Measurements from ENCODE around the gene ERAP2.

Gene ERAP2

DNA sequence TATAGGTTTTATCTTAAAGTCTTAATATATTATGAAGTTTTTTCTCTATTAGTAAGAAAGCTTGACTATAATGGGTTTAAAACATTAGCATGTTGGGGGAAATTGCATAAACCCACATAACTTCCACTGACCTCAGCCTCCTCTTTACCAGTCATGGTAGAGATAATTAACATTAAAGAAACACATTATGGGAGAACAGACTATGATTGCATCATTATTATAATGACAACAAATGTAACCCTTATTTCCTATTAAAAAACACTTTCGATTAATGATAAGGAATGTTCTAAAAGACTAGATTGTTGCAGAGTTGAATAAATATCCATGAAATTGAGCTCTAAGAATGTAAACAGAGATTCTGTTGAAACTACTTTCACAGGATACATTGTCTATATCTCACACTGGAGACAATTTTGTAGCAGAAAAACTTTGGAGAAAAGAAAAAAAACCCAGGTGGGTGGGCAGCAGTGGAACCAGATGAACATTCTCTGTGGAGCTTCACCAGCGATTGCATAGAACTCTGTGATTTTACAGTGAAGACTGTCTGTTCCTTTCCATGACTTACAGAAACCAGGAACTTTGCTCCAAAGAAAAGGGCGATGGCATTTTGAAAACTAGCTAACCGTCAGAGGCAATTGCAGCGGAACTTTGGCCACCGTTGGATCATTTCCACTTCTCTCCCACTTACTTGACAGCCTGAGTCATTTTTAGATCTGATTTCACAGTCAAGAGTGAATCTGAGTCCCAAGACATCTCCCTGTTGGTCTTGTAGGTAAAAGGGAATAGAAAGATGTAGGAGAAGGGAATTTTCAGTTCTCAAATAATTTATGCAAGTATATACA is 21.0 kb upstream of the ERAP2 start:
- no peak for DNase-seq (ENCODE audit: extremely low read depth, low read depth)
- TF ChIP-seq, protein P1, sequence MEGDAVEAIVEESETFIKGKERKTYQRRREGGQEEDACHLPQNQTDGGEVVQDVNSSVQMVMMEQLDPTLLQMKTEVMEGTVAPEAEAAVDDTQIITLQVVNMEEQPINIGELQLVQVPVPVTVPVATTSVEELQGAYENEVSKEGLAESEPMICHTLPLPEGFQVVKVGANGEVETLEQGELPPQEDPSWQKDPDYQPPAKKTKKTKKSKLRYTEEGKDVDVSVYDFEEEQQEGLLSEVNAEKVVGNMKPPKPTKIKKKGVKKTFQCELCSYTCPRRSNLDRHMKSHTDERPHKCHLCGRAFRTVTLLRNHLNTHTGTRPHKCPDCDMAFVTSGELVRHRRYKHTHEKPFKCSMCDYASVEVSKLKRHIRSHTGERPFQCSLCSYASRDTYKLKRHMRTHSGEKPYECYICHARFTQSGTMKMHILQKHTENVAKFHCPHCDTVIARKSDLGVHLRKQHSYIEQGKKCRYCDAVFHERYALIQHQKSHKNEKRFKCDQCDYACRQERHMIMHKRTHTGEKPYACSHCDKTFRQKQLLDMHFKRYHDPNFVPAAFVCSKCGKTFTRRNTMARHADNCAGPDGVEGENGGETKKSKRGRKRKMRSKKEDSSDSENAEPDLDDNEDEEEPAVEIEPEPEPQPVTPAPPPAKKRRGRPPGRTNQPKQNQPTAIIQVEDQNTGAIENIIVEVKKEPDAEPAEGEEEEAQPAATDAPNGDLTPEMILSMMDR (IDR thresholded peaks at IDR 0.05; ENCODE audit: low read depth, low read length): no peak

DNA sequence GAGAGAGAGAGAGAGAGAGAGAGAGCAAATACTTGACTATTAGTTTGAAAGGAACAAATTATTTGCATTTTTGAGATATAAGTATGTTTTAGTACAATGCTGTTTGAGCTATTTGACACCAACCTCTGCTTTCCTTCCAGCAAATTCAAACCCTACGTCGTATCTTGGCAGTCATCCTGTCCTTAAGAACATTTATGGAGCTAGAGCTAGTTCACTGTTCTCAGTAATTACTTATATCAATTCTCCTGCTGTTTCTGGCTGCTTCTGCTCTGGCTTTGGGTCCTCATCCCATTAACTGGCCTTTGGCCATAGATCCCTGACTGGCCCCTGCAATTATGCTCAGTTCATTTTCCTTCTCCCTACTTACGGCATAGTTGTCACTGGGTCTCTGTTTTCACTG is 19.9 kb upstream of the ERAP2 start:
- no peak for DNase-seq (ENCODE audit: extremely low read depth, low read depth)
- TF ChIP-seq, protein P1 (IDR thresholded peaks at IDR 0.05; ENCODE audit: low read depth, low read length): no peak

DNA sequence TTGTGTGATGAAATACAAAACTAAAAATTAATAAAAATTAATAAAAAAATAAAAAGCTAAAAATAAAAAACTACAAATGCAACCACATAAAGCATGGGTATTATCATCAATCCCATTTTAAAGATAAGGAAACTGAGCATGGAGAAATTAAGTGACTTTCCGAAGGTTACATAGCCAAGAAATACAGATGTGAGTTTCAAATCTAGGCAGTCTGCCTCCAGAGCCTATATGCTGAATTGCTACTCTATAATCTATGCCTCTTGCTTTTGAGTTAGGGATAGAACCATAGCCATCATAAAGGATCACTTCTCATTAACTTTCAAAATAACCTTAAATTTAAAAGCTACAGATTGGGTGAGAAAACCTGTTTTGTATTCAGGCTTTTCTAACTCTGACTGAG is 18.8 kb upstream of the ERAP2 start:
- DNase-seq (ENCODE audit: extremely low read depth, low read depth): no peak
- TF ChIP-seq, protein P1 (IDR thresholded peaks at IDR 0.05; ENCODE audit: low read depth, low read length): no peak

DNA sequence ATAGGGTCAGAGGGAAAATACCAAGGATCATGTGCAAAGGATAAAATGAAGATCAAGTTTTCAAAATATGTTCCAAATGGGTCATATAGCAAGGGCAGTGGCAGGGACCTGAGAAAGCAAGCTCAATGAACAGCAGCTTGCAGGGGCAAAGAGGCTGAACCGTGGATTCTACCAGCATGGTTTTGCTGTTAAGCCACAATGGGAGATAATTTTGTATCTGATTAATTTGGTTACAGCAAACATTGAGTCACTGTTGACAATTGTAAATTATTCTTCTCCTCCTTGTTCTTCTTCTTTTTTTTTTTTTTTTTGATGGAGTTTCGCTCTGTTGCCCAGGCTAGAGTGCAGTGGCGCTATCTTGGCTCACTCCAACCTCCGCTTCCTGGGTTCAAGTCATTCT is 18.4 kb upstream of the ERAP2 start:
- DNase-seq (ENCODE audit: extremely low read depth, low read depth): no peak
- TF ChIP-seq, protein P1 (IDR thresholded peaks at IDR 0.05; ENCODE audit: low read depth, low read length): no peak

DNA sequence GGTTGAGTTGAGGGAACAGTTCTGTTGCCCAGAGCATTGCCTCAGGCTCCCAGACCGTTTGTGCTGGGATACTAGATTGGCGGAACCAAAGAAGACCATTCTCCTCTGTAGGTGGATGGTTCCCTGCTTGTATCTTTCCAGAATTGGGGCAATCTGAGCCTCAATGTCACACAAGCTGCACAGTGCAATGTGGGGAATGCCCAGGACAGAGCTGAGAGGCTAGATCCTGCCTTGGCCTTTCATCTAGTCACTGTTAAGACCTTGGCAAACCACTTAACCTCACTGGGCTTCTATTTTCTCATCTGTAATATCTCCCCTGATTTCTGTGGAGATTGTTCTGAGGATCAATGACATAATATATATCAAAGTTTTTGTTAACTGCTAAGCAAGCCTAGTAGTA is 16.9 kb upstream of the ERAP2 start:
- TF ChIP-seq, protein P1 (IDR thresholded peaks at IDR 0.05; ENCODE audit: low read depth, low read length): no peak
- no peak for DNase-seq (ENCODE audit: extremely low read depth, low read depth)

DNA sequence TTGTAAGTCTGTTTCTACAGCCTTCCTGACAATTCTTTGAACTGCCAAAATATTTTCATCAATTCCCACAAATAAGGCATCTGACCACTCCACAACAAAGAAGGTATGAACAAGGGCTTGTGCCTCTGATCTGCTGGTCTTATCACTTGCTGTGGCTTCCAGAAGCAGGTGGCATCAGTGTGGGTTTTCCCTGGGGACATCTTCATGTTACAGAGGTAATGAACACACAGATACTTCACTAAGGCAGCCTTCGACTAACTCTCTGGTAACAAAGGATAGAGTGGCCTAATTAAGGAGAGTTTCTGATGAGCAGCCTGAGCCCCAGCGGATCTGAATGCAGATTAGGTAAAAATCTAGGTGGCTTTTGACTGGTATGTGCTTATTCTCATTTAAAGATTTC is 15.2 kb upstream of the ERAP2 start:
- no peak for DNase-seq (ENCODE audit: extremely low read depth, low read depth)
- TF ChIP-seq, protein P1 (IDR thresholded peaks at IDR 0.05; ENCODE audit: low read depth, low read length): no peak

DNA sequence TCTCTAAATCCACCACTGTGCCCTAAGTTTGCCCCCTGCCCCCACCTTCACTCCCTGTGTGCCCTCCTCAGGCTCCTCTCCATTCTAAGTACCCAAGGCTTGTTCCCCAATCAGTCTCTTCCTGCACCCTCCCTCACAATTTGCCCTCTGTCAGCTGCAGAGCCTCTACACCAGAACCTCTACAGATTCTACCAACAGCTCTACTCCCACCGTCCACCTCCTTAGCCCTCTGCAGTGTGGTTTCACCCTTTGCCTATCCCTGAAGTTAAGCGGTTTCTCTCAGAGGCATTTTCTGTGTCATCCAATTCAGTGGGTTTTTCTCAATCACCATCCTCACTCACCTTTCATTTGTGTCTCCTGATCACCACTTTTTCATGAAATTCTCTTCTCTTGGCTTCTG is 13.2 kb upstream of the ERAP2 start:
- no peak for DNase-seq (ENCODE audit: extremely low read depth, low read depth)

More for the DNA sequence above, 13.2 kb upstream of the ERAP2 start:
- TF ChIP-seq, protein P1 (IDR thresholded peaks at IDR 0.05; ENCODE audit: low read depth, low read length): no peak

Data from AG09319 (cell line).